Fibroblast of mammary gland (primary cell): ENCODE measurements around the gene EFNA4.

Source experiments
- DNase-seq: peaks from one replicate; pipeline ENCODE4 v3.0.0-alpha.2; 2010; ENCODE audit warnings: low read depth
- H3K4me3 ChIP-seq: 2 replicates; pipeline ENCODE4 v1.5.1; 2011; ENCODE audit warnings: low read depth, mild to moderate bottlenecking, low read length, moderate library complexity; ENCODE audit not compliant: control insufficient read depth
- TF ChIP-seq, protein P1 (sequence below): conservative IDR thresholded peaks from 2 replicates; pipeline ENCODE4 v1.5.1; 2011; ENCODE audit warnings: low read depth, low read length, inconsistent platforms; ENCODE audit not compliant: control insufficient read depth, insufficient read depth

EFNA4 gene

DNA sequence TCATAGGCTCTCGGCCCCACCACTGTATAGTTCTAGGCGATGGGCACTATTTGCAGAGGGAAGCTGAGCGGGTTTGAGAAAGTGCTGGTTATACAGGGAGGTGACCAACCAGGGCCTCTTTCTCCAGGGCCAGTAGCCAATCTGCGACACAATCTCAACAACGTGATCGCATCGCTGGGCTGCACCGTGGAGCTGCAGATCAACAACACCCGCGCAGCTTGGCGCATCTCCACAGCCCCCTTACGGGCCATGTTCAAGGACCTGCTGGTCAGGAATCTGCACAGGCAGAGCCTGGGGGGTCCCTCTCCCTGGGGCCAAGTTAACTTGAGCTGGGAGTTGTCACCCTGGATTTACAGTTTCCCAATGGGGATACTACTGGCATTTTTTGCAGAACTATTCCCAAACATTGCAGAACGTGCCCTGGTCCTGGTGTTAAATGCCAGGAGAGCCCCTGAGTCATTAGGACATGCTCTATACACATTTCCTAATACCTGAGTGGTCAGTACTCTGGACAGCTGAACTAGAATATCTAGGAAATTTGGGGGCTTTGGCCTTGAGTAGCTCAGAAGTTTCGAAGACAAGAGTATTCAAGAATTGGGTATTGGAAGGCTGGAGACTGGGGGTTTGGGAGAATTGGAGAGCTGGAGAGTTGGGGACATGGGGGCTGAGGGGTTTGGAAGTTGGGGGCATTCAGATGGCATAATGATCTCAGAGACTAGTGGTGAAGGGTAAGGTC lies 23.0 kb upstream of the EFNA4 start:
- TF ChIP-seq, protein P1, sequence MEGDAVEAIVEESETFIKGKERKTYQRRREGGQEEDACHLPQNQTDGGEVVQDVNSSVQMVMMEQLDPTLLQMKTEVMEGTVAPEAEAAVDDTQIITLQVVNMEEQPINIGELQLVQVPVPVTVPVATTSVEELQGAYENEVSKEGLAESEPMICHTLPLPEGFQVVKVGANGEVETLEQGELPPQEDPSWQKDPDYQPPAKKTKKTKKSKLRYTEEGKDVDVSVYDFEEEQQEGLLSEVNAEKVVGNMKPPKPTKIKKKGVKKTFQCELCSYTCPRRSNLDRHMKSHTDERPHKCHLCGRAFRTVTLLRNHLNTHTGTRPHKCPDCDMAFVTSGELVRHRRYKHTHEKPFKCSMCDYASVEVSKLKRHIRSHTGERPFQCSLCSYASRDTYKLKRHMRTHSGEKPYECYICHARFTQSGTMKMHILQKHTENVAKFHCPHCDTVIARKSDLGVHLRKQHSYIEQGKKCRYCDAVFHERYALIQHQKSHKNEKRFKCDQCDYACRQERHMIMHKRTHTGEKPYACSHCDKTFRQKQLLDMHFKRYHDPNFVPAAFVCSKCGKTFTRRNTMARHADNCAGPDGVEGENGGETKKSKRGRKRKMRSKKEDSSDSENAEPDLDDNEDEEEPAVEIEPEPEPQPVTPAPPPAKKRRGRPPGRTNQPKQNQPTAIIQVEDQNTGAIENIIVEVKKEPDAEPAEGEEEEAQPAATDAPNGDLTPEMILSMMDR = no peak
- no peak for DNase-seq
- H3K4me3 ChIP-seq = no peak overlapping the region

DNA sequence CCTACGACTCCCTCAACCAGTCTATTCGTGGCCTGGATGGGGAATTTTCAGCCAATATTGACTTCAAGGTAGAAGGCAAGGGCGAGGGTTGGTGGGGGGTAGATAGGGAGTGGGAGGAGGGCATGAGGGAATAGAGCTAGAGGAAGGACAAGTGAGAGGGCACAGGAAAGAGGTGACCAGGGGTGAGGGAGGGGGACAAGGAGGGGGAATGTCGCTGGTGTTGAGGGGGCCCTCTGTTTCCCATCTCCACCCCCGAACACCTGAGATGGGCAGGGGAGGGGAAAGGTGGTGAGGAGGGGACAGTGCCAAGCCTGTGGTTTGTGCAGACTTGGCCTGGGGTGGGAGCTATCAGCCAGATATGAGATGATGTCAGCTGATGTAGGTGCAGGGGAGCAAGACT lies 20.8 kb upstream of the EFNA4 start:
- TF ChIP-seq, protein P1 = no peak
- no peak overlapping the region for H3K4me3 ChIP-seq
- DNase-seq = no peak

DNA sequence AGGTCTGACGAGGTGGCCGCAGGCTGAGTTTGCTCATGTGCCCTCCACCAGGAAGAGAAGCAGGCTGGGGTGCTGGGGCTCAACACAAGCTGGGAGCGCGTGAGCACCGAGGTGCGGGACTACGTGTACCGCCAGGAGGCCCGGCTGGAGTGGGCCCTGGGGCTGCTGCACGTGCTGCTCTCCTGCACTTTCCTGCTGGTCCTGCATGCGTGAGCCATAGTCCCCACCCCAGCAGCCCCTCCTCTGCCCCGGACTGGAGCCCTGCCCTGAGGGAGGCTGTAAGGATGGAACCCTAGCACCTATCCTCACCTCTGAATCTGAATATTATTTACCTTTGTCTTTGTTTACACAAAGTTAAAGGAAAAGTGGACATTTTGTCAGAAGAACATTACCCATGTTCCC lies 20.2 kb upstream of the EFNA4 start:
- TF ChIP-seq, protein P1 = no peak
- no peak for DNase-seq
- no peak overlapping the region for H3K4me3 ChIP-seq

DNA sequence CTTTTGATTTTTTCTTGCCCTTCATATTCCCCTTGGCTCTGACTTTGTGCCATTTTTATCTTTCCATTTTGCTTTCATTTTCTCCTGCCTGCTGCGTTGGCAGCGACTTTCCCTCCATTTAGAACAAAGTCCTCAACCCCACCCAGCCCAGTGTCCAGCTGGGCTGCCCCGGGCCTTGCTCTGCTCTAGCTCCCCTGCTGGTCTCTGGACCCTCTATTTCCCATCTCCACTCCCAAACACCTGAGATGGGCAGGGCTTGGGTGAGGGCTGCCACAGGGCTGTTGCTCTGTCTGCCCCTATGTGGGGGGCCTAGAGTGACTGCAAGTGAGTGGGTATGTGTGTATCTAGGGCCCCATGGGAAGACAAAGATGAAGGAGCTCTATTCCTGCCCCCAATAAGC lies 19.7 kb upstream of the EFNA4 start:
- H3K4me3 ChIP-seq = no peak overlapping the region
- no peak for DNase-seq
- TF ChIP-seq, protein P1 = no peak

DNA sequence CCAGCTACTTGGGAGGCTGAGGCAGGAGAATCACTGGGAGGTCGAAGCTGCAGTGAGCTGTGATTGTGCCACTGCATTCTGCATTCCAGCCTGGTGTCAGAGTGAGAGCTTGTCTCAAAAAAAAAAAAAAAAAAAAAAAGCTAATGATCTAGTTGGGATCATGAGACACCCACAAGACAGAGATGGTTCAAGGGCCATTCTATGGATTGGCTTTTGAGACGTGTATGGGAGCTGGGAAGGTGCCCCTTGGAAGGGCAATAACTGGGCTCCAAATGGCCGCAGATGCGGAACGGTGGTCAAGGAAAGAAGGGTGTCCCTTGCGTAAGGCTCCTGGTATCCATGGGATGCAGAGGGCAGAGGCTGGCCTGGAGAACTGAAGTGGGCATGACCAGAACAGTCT lies 19.2 kb upstream of the EFNA4 start:
- DNase-seq = no peak
- no peak overlapping the region for H3K4me3 ChIP-seq
- TF ChIP-seq, protein P1 = no peak

DNA sequence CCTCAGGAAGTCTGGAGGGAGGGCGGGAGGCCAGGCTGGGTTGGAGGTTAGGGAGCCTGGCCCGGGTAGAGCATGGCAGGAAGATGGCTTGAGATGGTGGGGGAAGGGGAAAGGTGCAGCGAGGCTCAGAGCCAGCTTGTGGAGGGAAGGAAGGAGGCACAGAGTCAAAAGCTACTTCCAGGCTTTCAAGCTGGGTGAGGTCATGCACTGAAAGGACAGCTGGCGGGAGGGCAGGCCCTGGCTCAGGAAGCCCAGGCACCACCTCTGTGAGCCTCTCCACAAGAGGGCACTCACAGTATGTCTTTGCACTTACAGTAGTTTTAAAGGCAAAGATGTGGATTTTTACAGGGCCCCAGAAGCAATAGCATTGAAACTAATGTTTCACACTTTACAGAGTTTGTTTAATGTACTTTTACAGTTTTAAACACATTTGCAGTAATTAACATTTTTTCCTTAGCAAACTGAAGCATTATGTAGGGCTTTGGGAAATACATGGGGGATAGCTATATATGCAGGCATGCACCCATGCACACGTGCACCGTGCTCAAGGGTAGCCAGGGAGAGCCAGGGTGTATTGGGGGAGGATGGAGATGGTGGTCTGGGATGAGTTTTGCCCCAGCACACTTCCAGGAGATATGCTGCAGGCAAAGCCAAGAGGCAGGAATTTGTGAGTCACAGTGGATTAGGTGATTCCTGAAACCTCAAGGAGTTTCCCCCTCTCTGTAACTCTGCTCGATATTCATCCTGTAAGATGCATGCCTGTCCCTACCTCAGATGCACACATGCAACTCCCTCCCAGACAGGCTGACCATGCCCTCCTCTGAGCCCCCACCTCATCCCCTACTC lies 18.5 kb upstream of the EFNA4 start:
- H3K4me3 ChIP-seq = no peak overlapping the region
- DNase-seq = peak; percentile 85
- TF ChIP-seq, protein P1 = peak; percentile 81
